Immature natural killer cell (primary cell): ENCODE results near the gene UBE2Q1. TPM values are rescaled to one million over a fixed set of nuclear protein-coding genes. Genes with fewer than 3 reads are reported as not detected.

Experiments used
- DNase-seq, 3 donors: peaks; one replicate each; pipeline ENCODE4 v3.0.0; 2022; ENCODE audit warnings: mixed read lengths in 1 of 3
- H3K27ac Mint-ChIP-seq, 6 donors: one replicate each; pipeline ENCODE4 v1.8.0; 2020; ENCODE audit warnings: mixed read lengths in 6 of 6, mild to moderate bottlenecking in 5 of 6, inconsistent platforms in 4 of 6, moderate library complexity in 3 of 6
- H3K27me3 Mint-ChIP-seq, 3 donors: one replicate each; pipeline ENCODE4 v1.8.0; 2020 to 2021; ENCODE audit warnings: low read depth in 3 of 3, mild to moderate bottlenecking in 3 of 3, mixed read lengths in 3 of 3, moderate library complexity in 3 of 3, inconsistent platforms in 1 of 3
- H3K36me3 Mint-ChIP-seq, 3 donors: one replicate each; pipeline ENCODE4 v1.8.0; 2020; ENCODE audit warnings: mixed read lengths in 3 of 3, inconsistent platforms in 2 of 3, mild to moderate bottlenecking in 2 of 3
- H3K4me1 Mint-ChIP-seq, 2 donors: one replicate each; pipeline ENCODE4 v1.8.0; 2020; ENCODE audit warnings: inconsistent platforms in 2 of 2, mild to moderate bottlenecking in 2 of 2, mixed read lengths in 2 of 2, moderate library complexity in 1 of 2
- H3K4me3 Mint-ChIP-seq, 5 donors: one replicate each; pipeline ENCODE4 v1.8.0; 2020; ENCODE audit warnings: mild to moderate bottlenecking in 5 of 5, mixed read lengths in 5 of 5, inconsistent platforms in 3 of 5, moderate library complexity in 3 of 5
- H3K9me3 Mint-ChIP-seq, 6 donors: one replicate each; pipeline ENCODE4 v1.8.0; 2020; ENCODE audit warnings: mild to moderate bottlenecking in 6 of 6, mixed read lengths in 6 of 6, inconsistent platforms in 4 of 6, moderate library complexity in 3 of 6
- polyA plus RNA-seq, 3 donors: library from polyadenylated mRNA; unstranded; fragments of 300-500 nt; fragmentation: Illumina TruSeq; gene quantifications; one replicate each; pipeline ENCODE4 v1.2.3, GENCODE V29; 2021

UBE2Q1 gene
- polyA plus RNA-seq, 3 donors from 2014 or later, result 8.2 to 11.6 (median 9.7) TPM

DNA sequence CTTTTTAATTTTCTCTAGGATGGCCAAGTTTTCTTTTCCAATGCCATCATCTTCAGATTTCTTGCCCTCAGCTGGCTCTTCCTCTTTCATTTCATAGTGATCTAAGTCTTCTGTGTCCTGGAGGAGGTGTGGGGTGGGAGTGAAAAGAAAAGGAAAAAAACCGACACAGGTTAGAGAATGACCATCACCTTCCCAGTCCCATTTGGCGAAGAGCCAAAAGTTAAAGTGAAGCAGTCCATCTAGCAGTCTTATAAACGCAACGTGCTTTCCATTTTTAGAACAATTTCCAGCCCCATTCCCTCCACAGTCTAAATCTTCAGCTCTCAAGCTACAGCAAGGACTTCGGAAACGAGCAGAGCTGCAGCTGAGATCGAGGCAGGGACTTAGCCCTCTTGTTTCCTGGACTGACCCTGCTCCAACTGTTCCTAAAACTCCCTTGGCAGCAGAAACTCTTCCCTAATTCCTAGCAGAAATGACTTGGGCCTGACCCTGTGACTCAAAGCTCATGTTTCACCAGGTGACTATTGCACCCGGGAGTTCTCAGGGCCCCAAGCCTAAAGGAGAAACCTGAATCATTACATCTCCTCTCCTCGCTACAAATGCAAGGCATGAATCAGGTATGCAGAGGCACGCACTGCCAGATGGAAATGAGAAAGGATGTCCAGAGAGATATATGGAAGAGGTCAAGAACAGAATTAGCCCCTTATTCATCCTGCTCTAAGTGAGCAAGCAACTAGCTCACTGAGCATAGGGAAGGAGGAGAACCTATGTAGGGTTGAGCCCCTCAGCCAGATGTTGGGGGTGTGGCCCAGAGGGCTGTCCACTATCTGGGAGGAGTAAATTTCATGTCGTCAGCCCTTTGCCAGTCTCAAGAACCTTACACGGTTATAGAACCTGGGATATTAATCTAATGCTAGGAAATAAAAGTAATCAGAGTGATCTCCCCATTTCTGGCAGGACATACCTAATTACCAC lies 5.1 kb downstream of the UBE2Q1 start:
- Mint-ChIP-seq H3K4me1 (peaks cover 38 to 69% of the 10 kb centered on the region in 2 donors), H3K9me3 (no peaks in the 10 kb centered on the region), H3K27me3 (peaks cover 0 to 5% (median 1%) of the 10 kb centered on the region in 3 donors), H3K27ac (peak overlapping the region in 1 of 6 donors; percentile 46), H3K4me3 (no peak overlapping the region), H3K36me3 (peaks cover 17 to 58% (median 18%) of the 10 kb centered on the region in 3 donors)
- DNase-seq, result no peak

DNA sequence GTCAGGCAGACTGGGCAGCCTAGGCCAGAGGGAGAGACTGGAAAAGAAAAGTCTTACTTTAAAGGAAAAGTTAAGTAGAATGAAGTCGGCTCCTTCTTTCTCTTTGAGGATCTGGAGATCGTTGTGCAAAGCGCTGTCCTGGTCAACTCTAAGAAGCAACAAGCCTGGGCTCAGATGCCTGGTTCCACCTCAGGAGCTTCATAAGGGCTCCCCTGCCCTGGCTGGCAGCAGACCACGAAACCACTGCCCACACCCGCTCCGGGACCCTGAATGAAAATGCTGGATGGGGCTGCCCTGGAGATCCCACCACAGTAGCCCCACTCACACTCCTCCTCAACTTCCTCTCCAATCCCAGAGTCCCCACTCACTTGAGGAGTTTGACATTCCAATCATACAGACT lies 6.4 kb downstream of the UBE2Q1 start:
- peaks cover 17 to 62% (median 18%) of the 10 kb centered on the region in 3 donors for H3K36me3 Mint-ChIP-seq
- DNase-seq, result no peak
- H3K9me3 Mint-ChIP-seq, result no peaks in the 10 kb centered on the region
- peaks cover 29 to 68% of the 10 kb centered on the region in 2 donors for H3K4me1 Mint-ChIP-seq
- H3K27ac Mint-ChIP-seq, result no peak overlapping the region
- no peaks in the 10 kb centered on the region for H3K27me3 Mint-ChIP-seq
- no peak overlapping the region for H3K4me3 Mint-ChIP-seq

DNA sequence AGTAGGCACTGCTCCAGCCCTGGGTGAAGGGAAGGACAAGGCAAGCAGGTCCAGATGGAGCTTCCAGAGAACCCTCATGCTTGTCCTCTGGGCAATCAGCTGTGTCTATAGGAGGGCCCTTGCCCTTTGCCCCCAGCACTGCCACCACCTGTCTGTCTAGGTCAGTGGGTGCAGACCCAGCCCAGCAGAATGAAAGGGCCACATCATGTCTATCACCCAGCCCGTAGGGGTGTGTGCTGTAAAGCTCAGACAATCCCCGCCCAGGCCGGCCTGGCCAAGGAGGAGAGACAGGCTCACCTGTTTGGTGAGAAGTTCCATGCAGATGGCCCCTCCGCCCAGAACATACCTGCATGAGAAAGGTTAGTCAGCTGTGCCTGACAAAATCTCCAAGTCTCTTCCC lies 7.0 kb downstream of the UBE2Q1 start:
- Mint-ChIP-seq H3K27ac (peak overlapping the region in 1 of 6 donors; percentile 14), H3K27me3 (peaks cover 0 to 2% (median 0%) of the 10 kb centered on the region in 3 donors), H3K36me3 (peaks cover 17 to 62% (median 18%) of the 10 kb centered on the region in 3 donors), H3K4me1 (peaks cover 24 to 62% of the 10 kb centered on the region in 2 donors), H3K4me3 (no peak overlapping the region), H3K9me3 (no peaks in the 10 kb centered on the region)
- DNase-seq, result no peak

DNA sequence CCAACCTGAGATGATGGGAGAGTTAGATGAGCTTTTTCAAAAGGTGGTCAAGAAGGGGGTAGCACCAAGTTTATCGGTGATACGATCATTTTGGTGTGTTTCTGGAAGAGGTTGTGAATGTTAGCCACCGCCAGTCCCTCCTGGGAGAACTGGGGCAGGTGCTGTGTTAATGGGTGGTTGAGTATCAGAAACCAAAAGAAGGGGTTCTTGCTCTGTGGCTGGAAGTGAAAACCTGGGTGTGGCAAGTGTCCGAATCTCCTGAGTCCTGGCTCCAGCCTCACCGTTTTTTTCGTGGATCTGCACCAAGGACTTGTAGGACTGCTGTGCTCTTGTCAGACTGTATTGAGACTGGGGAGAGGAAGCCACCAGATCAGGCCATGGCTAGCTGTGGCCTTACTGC lies 7.8 kb downstream of the UBE2Q1 start:
- peak overlapping the region in 2 of 6 donors; percentile 2 to 17 for H3K27ac Mint-ChIP-seq
- no peaks in the 10 kb centered on the region for H3K9me3 Mint-ChIP-seq
- no peak for DNase-seq
- H3K27me3 Mint-ChIP-seq, result peaks cover 0 to 3% (median 0%) of the 10 kb centered on the region in 3 donors
- H3K36me3 Mint-ChIP-seq, result peaks cover 17 to 62% (median 18%) of the 10 kb centered on the region in 3 donors
- no peak overlapping the region for H3K4me3 Mint-ChIP-seq
- H3K4me1 Mint-ChIP-seq, result peaks cover 16 to 54% of the 10 kb centered on the region in 2 donors

DNA sequence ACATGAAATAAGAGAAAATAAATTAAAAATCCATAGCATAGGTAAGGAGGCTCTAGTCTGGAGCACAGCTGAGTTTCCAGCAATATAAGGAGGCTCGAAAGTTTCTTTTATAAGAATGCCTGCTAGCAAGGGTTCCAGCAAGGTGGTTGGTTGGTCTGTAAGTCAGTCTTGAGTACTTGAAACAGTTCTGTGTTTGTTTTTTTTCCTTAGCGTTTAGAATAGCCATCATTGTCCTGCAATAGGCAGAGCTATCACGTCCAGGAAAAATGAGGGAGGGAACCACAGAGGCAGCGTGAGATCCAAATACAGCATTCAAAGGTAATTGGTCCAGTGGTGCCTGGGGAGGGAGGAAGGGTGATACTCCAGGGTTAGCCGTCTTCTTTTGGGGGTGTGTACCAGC lies 8.4 kb downstream of the UBE2Q1 start:
- H3K27ac Mint-ChIP-seq, result peak overlapping the region in 2 of 6 donors; percentile 2 to 46
- no peak for DNase-seq
- no peaks in the 10 kb centered on the region for H3K9me3 Mint-ChIP-seq
- peaks cover 12 to 49% of the 10 kb centered on the region in 2 donors for H3K4me1 Mint-ChIP-seq
- H3K27me3 Mint-ChIP-seq, result peaks cover 0 to 3% (median 0%) of the 10 kb centered on the region in 3 donors
- H3K4me3 Mint-ChIP-seq, result no peak overlapping the region
- H3K36me3 Mint-ChIP-seq, result peaks cover 16 to 56% (median 17%) of the 10 kb centered on the region in 3 donors

DNA sequence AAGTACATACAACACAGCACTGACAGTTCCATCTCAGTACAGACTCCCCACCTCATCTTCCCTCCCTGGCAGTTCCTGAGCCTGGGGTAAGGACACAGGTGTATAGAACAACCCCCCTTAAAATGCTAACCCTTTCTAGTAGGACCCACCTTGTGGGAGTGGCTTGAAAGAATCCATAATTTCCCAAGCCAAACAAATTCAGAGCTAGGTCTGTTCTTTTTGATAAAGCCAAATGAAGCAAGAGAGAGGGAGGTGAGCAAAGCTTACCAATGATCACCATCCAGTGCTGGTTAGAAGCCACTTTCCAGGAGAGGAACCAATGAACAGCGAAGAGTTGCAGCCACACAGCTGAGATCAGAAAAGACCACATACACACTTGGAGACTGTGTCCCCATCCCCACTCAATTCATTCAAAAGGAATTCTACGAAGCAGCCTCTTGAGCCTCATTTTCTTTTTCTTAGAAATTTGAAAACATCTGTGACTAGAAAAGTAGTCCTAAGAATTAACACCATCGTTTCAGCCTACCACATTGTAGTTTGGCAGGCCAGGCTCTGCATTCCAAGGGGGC lies 9.2 kb downstream of the UBE2Q1 start:
- peaks cover 0 to 3% (median 0%) of the 10 kb centered on the region in 3 donors for H3K27me3 Mint-ChIP-seq
- no peaks in the 10 kb centered on the region for H3K9me3 Mint-ChIP-seq
- peaks cover 12 to 43% of the 10 kb centered on the region in 2 donors for H3K4me1 Mint-ChIP-seq
- no peak overlapping the region for H3K4me3 Mint-ChIP-seq
- H3K36me3 Mint-ChIP-seq, result peaks cover 11 to 49% (median 17%) of the 10 kb centered on the region in 3 donors
- peak overlapping the region in 2 of 6 donors; percentile 14 to 48 for H3K27ac Mint-ChIP-seq
- no peak for DNase-seq

DNA sequence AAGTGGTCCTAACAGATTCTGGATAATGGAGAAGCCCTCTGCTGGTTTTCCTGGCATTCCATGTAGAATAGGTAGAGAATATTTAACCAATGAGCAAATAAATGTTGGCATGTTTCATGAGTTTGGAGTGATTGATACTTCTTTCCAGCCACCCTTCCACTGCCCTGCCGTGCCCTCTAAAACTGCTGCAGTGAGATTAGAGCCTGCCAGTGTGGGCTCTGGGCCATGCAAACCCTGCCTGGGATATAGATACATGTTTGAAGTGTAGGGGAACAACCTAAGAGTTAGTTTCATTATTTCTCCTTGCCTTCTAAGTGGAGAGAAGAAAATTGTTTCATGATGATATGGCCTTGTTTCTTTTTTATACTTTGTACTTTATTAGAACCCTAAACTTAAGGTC lies 10.4 kb downstream of the UBE2Q1 start:
- Mint-ChIP-seq H3K9me3 (no peaks in the 10 kb centered on the region), H3K27me3 (peaks cover 0 to 3% (median 0%) of the 10 kb centered on the region in 3 donors), H3K27ac (peak overlapping the region; percentile 7 to 76 (median 28)), H3K36me3 (peaks cover 7 to 38% (median 11%) of the 10 kb centered on the region in 3 donors), H3K4me1 (peaks cover 12 to 32% of the 10 kb centered on the region in 2 donors), H3K4me3 (no peak overlapping the region)
- no peak for DNase-seq

DNA sequence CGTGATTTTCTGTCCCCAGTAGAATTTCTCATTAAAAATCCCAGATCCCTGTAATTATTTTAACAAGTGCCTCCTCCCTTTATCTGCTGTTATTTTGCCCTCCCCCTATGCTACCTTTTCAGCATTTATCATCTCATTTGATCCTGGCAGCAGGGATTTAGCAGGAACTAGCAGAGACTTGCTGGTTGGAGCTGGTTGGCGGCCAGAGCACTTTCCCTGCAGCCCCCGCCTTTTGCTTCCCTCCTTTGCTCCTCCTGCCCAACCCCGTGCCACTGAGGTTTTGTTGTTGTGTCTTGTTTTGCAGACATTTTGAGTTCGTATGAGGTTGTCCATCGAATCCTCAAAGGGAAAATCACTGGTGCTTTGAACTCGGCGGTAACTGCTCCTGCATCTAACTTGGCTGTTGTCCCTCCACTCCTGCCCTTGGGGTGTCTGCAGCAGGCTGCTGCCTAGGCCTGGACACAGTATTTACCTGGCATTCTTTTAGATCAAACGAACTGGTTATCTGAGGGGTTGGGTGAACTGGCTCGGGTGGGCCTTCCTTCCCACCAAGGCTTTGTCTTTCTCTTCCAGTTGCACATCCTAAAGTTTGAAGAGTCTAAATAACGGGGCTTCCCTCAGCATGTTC lies 11.2 kb downstream of the UBE2Q1 start:
- no peaks in the 10 kb centered on the region for H3K9me3 Mint-ChIP-seq
- H3K27ac Mint-ChIP-seq, result peak overlapping the region in 3 of 6 donors; percentile 25 to 72 (median 29)
- peaks cover 4 to 35% (median 11%) of the 10 kb centered on the region in 3 donors for H3K36me3 Mint-ChIP-seq
- H3K4me1 Mint-ChIP-seq, result peaks cover 12 to 28% of the 10 kb centered on the region in 2 donors
- no peak overlapping the region for H3K4me3 Mint-ChIP-seq
- DNase-seq, result no peak
- peaks cover under 1 to 3% (median under 1%) of the 10 kb centered on the region in 3 donors for H3K27me3 Mint-ChIP-seq

DNA sequence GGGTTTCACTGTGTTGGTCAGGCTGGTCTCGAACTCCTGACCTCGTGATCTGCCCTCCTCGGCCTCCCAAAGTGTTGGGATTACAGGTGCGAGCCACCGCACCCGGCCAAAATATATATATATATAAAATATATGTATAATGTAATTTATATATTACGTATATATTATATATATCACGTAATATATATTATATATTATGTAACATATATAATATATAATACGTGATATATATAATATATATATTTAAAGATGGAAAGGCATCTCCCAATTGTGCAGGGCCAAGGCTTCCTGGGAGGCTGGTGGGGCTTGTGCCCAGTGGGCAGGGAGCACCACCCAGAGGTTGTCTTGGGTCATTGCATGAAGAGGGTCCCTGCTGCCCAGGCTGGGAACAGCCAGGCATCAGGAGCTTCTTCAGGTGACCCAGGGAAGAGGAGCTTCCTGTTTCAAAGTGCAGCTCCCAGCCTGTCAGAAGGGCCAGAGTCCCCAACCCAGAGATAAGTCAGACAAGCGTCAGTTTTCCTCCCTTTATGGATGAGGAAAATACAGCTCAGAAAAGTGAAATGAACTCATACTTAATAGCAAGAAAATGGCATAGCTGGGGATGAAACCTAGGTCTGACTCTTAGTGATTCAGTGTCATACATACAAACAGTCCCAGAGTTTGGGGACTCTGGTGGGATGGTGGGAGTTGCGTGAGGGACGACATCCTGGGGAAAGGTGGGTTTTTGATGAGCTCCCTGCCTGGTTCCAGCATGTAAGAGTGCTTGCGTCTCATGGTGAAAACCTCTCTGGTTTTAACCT lies 12.0 kb downstream of the UBE2Q1 start:
- peak overlapping the region in 1 of 6 donors; percentile 41 for H3K27ac Mint-ChIP-seq
- H3K4me3 Mint-ChIP-seq, result no peak overlapping the region
- H3K9me3 Mint-ChIP-seq, result no peaks in the 10 kb centered on the region
- H3K4me1 Mint-ChIP-seq, result peaks cover 12 to 28% of the 10 kb centered on the region in 2 donors
- peaks cover 2 to 3% (median 3%) of the 10 kb centered on the region in 3 donors for H3K27me3 Mint-ChIP-seq
- H3K36me3 Mint-ChIP-seq, result peaks cover 4 to 31% (median 11%) of the 10 kb centered on the region in 3 donors
- DNase-seq, result peak; percentile 38 to 54 (median 40)

DNA sequence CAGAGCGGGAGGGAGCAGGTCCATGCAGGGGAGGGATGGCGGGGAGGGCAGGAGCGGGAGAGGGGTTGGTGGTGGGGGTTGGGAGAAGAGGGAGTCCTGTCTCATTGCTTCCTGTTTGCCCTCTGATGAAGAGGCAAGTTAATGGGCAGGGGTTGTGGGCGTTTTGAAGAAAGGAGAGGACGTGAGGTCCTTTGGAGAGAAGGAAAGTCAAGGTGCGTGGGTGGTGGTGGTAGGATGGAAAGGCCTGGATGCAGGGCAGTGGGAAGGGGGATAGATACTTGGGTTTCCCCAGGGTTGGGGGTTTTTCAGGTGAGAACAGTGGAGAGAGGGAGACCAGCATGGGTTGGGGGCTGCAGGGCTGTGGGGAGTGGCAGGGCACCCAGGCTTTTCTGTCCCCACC lies 17.2 kb downstream of the UBE2Q1 start:
- no peak for DNase-seq
- Mint-ChIP-seq H3K27me3 (peaks cover 5 to 8% (median 6%) of the 10 kb centered on the region in 3 donors), H3K9me3 (no peaks in the 10 kb centered on the region), H3K4me1 (peaks cover 0 to 2% of the 10 kb centered on the region in 2 donors), H3K4me3 (no peak overlapping the region), H3K36me3 (no peaks in the 10 kb centered on the region), H3K27ac (no peak overlapping the region)

DNA sequence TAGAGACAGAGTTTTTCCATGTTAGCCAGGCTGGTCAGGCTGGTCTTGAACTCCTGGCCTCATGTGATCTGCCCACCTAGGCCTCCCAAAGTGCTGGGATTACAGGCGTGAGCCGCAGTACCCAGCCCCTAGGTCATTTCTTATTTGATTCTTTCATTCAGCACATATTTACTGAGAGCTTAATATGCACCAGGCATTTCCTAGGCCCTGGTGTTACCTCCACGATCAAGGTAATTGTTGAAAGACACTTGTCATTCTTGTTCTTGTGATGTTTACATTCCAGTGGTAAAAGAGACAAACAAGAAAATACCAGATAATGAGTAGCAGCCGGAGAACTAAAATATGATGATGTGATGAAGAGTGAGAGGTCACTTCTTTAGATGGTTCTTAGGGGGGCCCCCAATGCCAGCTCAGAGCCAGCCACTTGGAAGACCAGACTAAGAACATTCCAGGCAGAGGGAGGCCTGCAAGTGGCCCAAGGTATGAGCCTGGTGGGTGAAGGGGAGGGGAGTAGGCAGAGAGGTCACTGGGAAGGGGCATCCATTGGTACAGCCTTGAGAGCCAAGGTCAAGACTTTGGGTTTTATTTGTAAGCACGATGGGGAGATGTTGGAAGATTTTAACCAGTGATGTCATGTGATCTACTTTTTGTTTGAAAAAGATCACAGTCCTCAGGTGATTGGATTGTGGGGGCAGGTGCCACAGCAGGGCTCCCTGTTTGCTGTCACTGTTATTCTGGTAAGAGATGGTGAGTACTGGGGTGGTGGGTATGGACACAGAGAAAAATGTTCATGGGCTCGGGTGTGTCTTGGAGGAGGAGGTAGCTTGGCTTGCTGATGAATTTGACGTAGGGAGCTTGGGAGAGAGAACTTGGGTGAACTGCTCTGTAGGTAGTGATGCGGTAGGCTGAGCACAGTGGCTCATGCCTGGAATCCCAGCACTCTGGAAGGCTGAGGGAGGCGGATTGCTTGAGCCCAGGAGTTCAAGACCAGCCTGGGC lies 18.7 kb downstream of the UBE2Q1 start:
- H3K27ac Mint-ChIP-seq, result no peak overlapping the region
- peaks cover 7 to 11% (median 9%) of the 10 kb centered on the region in 3 donors for H3K27me3 Mint-ChIP-seq
- H3K9me3 Mint-ChIP-seq, result no peaks in the 10 kb centered on the region
- H3K36me3 Mint-ChIP-seq, result no peaks in the 10 kb centered on the region
- no peak overlapping the region for H3K4me3 Mint-ChIP-seq
- H3K4me1 Mint-ChIP-seq, result peaks cover 0 to 2% of the 10 kb centered on the region in 2 donors
- no peak for DNase-seq

DNA sequence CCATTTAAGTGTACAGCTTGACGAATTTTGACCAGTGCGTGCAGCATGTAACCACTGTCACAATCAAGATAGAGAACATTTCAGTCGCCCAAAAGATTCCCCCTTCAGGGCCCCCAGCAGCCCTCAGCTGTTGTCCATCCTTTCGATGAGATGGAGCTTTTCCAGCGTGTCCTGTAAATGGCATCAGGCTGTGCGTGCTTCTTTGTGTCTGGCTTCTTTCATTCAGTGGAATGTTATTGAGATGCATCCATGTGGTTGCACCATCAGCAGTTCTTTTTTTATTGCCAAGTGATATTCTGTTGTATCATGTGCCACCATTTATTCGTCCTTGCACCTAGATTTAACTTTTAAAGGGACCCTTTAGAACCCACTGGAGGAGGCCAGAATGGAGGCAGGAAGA lies 21.9 kb downstream of the UBE2Q1 start:
- H3K4me3 Mint-ChIP-seq, result no peak overlapping the region
- no peak overlapping the region for H3K27ac Mint-ChIP-seq
- no peak for DNase-seq
- H3K9me3 Mint-ChIP-seq, result no peaks in the 10 kb centered on the region
- no peaks in the 10 kb centered on the region for H3K36me3 Mint-ChIP-seq
- peaks cover 0 to 2% of the 10 kb centered on the region in 2 donors for H3K4me1 Mint-ChIP-seq
- H3K27me3 Mint-ChIP-seq, result peaks cover 6 to 9% (median 9%) of the 10 kb centered on the region in 3 donors
